ENCODE results near the gene PCDHGA4.
"Not testable (repeated sequence)": the region's sequence is repeated elsewhere in the genome, so short reads cannot be mapped to it uniquely, and the experiment has no call there.

The PCDHGA4 gene

GRCh38 chr5:141384471-141385267 is 29.8 kb downstream of the PCDHGA4 start:
- no peak for DNase-seq (ENCODE audit: low read depth)

GRCh38 chr5:141387557-141388311 is 32.9 kb downstream of the PCDHGA4 start, which contains the start of gene PCDHGB4:
Gene PCDHGB4, plus strand, starts transcription at chr5:141387698. Its CDS starts 187 bp downstream, at chr5:141387885.
- peak; percentile 32 for DNase-seq (ENCODE audit: low read depth)

- no peak for DNase-seq (ENCODE audit: low read depth)
Measured at GRCh38 chr5:141388661-141389060, 33.8 kb downstream of the PCDHGA4 start.

GRCh38 chr5:141389153-141390042 is 34.6 kb downstream of the PCDHGA4 start:
- no peak for DNase-seq (ENCODE audit: low read depth)

GRCh38 chr5:141392429-141393198 is 37.8 kb downstream of the PCDHGA4 start, which contains the start of gene PCDHGA8:
Gene PCDHGA8, plus strand, starts transcription at chr5:141392633. Its CDS starts 181 bp downstream, at chr5:141392814.
- peak; percentile 30 for DNase-seq (ENCODE audit: low read depth)

GRCh38 chr5:141393267-141393666 is 38.4 kb downstream of the PCDHGA4 start:
- DNase-seq (ENCODE audit: low read depth) = no peak

GRCh38 chr5:141394401-141395187 is 39.8 kb downstream of the PCDHGA4 start:
- not testable (repeated sequence) for DNase-seq (ENCODE audit: low read depth)

- peak; percentile 73 for DNase-seq (ENCODE audit: low read depth)
Measured at GRCh38 chr5:141397756-141398551, 43.1 kb downstream of the PCDHGA4 start, which contains the start of gene PCDHGB5. Gene PCDHGB5, plus strand, starts transcription at chr5:141397947. Its CDS starts 181 bp downstream, at chr5:141398128.

- DNase-seq (ENCODE audit: low read depth) = no peak
Measured at GRCh38 chr5:141398608-141399007, 43.8 kb downstream of the PCDHGA4 start.

- no peak for DNase-seq (ENCODE audit: low read depth)
Measured at GRCh38 chr5:141399555-141400258, 44.9 kb downstream of the PCDHGA4 start.

- DNase-seq (ENCODE audit: low read depth) = peak; percentile 11
Measured at GRCh38 chr5:141402553-141403243, 47.9 kb downstream of the PCDHGA4 start, which contains the start of gene PCDHGA9. Gene PCDHGA9, plus strand, starts transcription at chr5:141402778. Its CDS starts 175 bp downstream, at chr5:141402953.

GRCh38 chr5:141403387-141403786 is 48.6 kb downstream of the PCDHGA4 start:
- DNase-seq (ENCODE audit: low read depth) = no peak

All from EH (cell line).